Lower leg skin (tissue), 3 donors: Measurements from ENCODE around the gene CD209.

Experiments
- POLR2A ChIP-seq, 2 donors: fragments of 450-650 bp; IDR thresholded peaks; one replicate each; pipeline ENCODE4 v1.6.1; 2016 to 2017; ENCODE audit warnings: antibody characterized with exemption in 2 of 2, mild to moderate bottlenecking in 1 of 2, moderate library complexity in 1 of 2
- TF ChIP-seq, protein P1 (sequence below), 3 donors: fragments of 450-650 bp; IDR thresholded peaks; one replicate each; pipeline ENCODE4 v1.5.1; 2016; ENCODE audit warnings: antibody characterized with exemption in 3 of 3, mild to moderate bottlenecking in 3 of 3, moderate library complexity in 2 of 3

DNA sequence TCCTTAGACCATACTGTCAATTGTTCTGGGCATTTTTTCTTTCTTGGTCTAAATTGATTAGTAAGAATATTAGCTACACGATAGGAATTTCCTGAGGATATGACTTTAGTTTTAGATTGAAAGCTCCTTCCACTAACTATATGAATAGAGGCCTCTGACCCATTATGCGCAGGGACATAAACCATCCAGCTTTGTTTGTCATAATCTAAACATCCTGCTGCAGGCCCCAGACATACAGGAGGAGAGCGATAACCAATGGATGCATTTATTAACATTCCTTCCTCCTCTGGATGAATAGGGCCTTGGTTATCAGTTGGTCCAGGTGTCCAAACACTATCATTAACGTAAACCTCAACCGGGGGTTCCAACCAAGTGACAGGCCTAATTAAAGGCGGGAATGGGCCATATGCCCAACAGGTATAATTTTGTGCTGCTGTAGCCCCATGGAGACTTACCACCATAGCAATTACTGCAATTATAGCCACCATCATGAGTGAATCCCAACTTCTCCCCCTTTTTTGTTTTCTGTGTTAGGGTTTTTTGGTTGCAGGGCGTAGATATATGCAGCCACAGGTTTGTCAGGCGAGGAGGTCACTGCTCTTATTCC, 48.3 kb upstream of the CD209 start:
- TF ChIP-seq, protein P1, sequence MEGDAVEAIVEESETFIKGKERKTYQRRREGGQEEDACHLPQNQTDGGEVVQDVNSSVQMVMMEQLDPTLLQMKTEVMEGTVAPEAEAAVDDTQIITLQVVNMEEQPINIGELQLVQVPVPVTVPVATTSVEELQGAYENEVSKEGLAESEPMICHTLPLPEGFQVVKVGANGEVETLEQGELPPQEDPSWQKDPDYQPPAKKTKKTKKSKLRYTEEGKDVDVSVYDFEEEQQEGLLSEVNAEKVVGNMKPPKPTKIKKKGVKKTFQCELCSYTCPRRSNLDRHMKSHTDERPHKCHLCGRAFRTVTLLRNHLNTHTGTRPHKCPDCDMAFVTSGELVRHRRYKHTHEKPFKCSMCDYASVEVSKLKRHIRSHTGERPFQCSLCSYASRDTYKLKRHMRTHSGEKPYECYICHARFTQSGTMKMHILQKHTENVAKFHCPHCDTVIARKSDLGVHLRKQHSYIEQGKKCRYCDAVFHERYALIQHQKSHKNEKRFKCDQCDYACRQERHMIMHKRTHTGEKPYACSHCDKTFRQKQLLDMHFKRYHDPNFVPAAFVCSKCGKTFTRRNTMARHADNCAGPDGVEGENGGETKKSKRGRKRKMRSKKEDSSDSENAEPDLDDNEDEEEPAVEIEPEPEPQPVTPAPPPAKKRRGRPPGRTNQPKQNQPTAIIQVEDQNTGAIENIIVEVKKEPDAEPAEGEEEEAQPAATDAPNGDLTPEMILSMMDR (IDR thresholded peaks at IDR 0.05) = no peak
- TF ChIP-seq POLR2A (IDR thresholded peaks at IDR 0.05) = no peak
